Sigmoid colon (tissue), 4 donors: ENCODE data around the gene RIMKLB.

Experiments used
- CTCF ChIP-seq, 4 experiments: fragments of 450-650 bp in 3 of 4; fragments of 200-600 bp in 1 of 4; IDR thresholded peaks; one replicate each; pipeline ENCODE4 v1.5.1; 2016 to 2019; ENCODE audit warnings: antibody characterized with exemption in 4 of 4, mild to moderate bottlenecking in 3 of 4, moderate library complexity in 2 of 4
- EP300 ChIP-seq, 4 donors: sonication (generic); formaldehyde crosslinking; IDR thresholded peaks; one replicate each; pipeline ENCODE4 v1.6.1; 2017; ENCODE audit warnings: antibody characterized with exemption in 4 of 4
- POLR2A ChIP-seq, 2 donors: fragments of 450-650 bp; IDR thresholded peaks; one replicate each; pipeline ENCODE4 v1.6.1; 2016; ENCODE audit warnings: antibody characterized with exemption in 2 of 2, mild to moderate bottlenecking in 2 of 2, moderate library complexity in 2 of 2

- TF ChIP-seq POLR2A (IDR thresholded peaks at IDR 0.05) (no peak), EP300 (IDR thresholded peaks at IDR 0.05) (no peak), CTCF (IDR thresholded peaks at IDR 0.05) (no peak)
These were observed 120.1 kb downstream of the RIMKLB start for GRCh38 chr12:8817856-8818255.
